ENCODE results near the gene CPNE6.
A peak's percentile ranks its signal among the peaks of the same experiment; 100 is the strongest.

CPNE6 gene

DNA sequence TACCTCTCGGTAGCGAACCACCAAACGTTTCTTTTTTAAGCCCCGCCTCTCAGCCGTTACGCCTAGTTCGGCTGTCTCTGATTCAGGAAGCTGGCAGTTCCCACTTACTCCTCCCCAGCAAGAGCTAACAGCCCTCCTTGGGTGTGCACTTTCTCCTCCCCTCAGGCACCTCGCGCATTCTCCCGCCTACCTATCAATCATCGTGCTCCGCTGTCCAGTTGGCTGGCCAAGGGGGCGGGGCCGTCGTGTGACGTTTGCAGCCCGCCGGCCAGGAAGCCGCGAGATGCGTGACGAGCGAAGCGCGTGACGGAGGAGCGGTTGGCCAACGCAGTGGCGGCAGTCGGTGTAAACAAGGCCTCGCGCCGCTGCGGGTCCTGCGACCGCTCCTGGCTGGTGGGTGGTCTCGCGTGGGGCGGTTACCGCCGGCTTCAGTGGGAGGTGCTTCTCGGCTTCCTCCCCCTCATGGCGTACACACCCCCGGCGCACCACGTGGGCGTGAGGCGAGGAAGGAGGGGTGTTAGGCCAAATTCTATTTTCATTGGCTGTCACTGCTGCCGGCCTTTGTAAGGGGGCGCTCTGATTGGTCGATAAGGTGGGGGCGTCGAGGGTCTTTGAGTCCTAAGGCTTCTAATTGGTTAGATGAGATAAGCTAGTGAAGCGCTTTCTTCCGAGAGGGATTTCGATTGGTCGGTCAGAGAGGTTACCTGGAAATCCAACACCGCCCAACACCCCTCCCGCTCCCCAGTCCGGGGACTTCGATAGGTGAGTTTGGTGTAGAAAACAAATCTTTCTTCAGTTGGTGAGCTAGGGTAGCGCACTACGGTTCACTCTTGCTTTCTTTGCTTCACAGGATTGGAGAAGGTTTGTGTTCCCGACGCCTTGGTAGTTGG lies 43.4 kb downstream of the CPNE6 start, which contains the start of the genes DCAF11 and NRL (continued):
- TF ChIP-seq OVOL3 (tag by site-specific recombination; IDR thresholded peaks at IDR 0.05) (no peak), ZNF747 (tag by site-specific recombination; IDR thresholded peaks at IDR 0.05) (no peak), TRIM28 (IDR thresholded peaks at IDR 0.05; ENCODE audit: borderline replicate concordance, low read length) (0 out of 2 replicates have a peak, but pooled peaks have one; percentile 43), ZEB2 (tag by site-specific recombination; IDR thresholded peaks at IDR 0.05) (peak; percentile 93), ZNF239 (tag by site-specific recombination; IDR thresholded peaks at IDR 0.05) (no peak), ZSCAN16 (tag by site-specific recombination; IDR thresholded peaks at IDR 0.05) (no peak), ZNF114 (tag by site-specific recombination; IDR thresholded peaks at IDR 0.05) (no peak), ZNF416 (tag by site-specific recombination; IDR thresholded peaks at IDR 0.05) (no peak), ZNF335 (tag by site-specific recombination; conservative IDR thresholded peaks at IDR 0.05) (peak; percentile 81), ZNF558 (tag by site-specific recombination; IDR thresholded peaks at IDR 0.05) (no peak), ZNF202 (tag by site-specific recombination; IDR thresholded peaks at IDR 0.05; ENCODE audit: borderline replicate concordance) (no peak), ZNF426 (tag by site-specific recombination; IDR thresholded peaks at IDR 0.05) (no peak), ZNF133 (tag by site-specific recombination; IDR thresholded peaks at IDR 0.05) (no peak), ZNF548 (tag by site-specific recombination; IDR thresholded peaks at IDR 0.05) (no peak), ZNF560 (tag by site-specific recombination; IDR thresholded peaks at IDR 0.05; ENCODE audit: borderline replicate concordance) (no peak), KLF1 (tag by site-specific recombination; IDR thresholded peaks at IDR 0.05) (peak; percentile 91), ZNF433 (tag by site-specific recombination; IDR thresholded peaks at IDR 0.05; ENCODE audit: low read depth) (no peak), ZNF514 (tag by site-specific recombination; IDR thresholded peaks at IDR 0.05) (no peak), ZIC2 (tag by site-specific recombination; IDR thresholded peaks at IDR 0.05) (peak; percentile 47)
- TF ChIP-seq, protein P1, sequence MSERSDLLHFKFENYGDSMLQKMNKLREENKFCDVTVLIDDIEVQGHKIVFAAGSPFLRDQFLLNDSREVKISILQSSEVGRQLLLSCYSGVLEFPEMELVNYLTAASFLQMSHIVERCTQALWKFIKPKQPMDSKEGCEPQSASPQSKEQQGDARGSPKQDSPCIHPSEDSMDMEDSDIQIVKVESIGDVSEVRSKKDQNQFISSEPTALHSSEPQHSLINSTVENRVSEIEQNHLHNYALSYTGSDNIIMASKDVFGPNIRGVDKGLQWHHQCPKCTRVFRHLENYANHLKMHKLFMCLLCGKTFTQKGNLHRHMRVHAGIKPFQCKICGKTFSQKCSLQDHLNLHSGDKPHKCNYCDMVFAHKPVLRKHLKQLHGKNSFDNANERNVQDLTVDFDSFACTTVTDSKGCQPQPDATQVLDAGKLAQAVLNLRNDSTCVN (tag by site-specific recombination; optimal IDR thresholded peaks at IDR 0.05) = peak; percentile 50
- TF ChIP-seq, protein P2, sequence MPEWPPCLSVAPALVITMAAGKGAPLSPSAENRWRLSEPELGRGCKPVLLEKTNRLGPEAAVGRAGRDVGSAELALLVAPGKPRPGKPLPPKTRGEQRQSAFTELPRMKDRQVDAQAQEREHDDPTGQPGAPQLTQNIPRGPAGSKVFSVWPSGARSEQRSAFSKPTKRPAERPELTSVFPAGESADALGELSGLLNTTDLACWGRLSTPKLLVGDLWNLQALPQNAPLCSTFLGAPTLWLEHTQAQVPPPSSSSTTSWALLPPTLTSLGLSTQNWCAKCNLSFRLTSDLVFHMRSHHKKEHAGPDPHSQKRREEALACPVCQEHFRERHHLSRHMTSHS (tag by site-specific recombination; IDR thresholded peaks at IDR 0.05) = no peak
- TF ChIP-seq, protein P3, sequence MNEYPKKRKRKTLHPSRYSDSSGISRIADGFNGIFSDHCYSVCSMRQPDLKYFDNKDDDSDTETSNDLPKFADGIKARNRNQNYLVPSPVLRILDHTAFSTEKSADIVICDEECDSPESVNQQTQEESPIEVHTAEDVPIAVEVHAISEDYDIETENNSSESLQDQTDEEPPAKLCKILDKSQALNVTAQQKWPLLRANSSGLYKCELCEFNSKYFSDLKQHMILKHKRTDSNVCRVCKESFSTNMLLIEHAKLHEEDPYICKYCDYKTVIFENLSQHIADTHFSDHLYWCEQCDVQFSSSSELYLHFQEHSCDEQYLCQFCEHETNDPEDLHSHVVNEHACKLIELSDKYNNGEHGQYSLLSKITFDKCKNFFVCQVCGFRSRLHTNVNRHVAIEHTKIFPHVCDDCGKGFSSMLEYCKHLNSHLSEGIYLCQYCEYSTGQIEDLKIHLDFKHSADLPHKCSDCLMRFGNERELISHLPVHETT (tag by site-specific recombination; IDR thresholded peaks at IDR 0.05) = no peak
- TF ChIP-seq, protein P4, sequence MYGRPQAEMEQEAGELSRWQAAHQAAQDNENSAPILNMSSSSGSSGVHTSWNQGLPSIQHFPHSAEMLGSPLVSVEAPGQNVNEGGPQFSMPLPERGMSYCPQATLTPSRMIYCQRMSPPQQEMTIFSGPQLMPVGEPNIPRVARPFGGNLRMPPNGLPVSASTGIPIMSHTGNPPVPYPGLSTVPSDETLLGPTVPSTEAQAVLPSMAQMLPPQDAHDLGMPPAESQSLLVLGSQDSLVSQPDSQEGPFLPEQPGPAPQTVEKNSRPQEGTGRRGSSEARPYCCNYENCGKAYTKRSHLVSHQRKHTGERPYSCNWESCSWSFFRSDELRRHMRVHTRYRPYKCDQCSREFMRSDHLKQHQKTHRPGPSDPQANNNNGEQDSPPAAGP (tag by site-specific recombination; IDR thresholded peaks at IDR 0.05) = peak; percentile 48; the same call in 1 of the 2 replicates
- TF ChIP-seq, protein P5, sequence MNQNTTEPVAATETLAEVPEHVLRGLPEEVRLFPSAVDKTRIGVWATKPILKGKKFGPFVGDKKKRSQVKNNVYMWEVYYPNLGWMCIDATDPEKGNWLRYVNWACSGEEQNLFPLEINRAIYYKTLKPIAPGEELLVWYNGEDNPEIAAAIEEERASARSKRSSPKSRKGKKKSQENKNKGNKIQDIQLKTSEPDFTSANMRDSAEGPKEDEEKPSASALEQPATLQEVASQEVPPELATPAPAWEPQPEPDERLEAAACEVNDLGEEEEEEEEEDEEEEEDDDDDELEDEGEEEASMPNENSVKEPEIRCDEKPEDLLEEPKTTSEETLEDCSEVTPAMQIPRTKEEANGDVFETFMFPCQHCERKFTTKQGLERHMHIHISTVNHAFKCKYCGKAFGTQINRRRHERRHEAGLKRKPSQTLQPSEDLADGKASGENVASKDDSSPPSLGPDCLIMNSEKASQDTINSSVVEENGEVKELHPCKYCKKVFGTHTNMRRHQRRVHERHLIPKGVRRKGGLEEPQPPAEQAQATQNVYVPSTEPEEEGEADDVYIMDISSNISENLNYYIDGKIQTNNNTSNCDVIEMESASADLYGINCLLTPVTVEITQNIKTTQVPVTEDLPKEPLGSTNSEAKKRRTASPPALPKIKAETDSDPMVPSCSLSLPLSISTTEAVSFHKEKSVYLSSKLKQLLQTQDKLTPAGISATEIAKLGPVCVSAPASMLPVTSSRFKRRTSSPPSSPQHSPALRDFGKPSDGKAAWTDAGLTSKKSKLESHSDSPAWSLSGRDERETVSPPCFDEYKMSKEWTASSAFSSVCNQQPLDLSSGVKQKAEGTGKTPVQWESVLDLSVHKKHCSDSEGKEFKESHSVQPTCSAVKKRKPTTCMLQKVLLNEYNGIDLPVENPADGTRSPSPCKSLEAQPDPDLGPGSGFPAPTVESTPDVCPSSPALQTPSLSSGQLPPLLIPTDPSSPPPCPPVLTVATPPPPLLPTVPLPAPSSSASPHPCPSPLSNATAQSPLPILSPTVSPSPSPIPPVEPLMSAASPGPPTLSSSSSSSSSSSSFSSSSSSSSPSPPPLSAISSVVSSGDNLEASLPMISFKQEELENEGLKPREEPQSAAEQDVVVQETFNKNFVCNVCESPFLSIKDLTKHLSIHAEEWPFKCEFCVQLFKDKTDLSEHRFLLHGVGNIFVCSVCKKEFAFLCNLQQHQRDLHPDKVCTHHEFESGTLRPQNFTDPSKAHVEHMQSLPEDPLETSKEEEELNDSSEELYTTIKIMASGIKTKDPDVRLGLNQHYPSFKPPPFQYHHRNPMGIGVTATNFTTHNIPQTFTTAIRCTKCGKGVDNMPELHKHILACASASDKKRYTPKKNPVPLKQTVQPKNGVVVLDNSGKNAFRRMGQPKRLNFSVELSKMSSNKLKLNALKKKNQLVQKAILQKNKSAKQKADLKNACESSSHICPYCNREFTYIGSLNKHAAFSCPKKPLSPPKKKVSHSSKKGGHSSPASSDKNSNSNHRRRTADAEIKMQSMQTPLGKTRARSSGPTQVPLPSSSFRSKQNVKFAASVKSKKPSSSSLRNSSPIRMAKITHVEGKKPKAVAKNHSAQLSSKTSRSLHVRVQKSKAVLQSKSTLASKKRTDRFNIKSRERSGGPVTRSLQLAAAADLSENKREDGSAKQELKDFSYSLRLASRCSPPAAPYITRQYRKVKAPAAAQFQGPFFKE (tag by site-specific recombination; IDR thresholded peaks at IDR 0.05; ENCODE audit: borderline replicate concordance) = no peak
- TF ChIP-seq, protein P6, sequence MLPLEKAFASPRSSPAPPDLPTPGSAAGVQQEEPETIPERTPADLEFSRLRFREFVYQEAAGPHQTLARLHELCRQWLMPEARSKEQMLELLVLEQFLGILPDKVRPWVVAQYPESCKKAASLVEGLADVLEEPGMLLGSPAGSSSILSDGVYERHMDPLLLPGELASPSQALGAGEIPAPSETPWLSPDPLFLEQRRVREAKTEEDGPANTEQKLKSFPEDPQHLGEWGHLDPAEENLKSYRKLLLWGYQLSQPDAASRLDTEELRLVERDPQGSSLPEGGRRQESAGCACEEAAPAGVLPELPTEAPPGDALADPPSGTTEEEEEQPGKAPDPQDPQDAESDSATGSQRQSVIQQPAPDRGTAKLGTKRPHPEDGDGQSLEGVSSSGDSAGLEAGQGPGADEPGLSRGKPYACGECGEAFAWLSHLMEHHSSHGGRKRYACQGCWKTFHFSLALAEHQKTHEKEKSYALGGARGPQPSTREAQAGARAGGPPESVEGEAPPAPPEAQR (tag by site-specific recombination; IDR thresholded peaks at IDR 0.05) = no peak
- TF ChIP-seq, protein P7, sequence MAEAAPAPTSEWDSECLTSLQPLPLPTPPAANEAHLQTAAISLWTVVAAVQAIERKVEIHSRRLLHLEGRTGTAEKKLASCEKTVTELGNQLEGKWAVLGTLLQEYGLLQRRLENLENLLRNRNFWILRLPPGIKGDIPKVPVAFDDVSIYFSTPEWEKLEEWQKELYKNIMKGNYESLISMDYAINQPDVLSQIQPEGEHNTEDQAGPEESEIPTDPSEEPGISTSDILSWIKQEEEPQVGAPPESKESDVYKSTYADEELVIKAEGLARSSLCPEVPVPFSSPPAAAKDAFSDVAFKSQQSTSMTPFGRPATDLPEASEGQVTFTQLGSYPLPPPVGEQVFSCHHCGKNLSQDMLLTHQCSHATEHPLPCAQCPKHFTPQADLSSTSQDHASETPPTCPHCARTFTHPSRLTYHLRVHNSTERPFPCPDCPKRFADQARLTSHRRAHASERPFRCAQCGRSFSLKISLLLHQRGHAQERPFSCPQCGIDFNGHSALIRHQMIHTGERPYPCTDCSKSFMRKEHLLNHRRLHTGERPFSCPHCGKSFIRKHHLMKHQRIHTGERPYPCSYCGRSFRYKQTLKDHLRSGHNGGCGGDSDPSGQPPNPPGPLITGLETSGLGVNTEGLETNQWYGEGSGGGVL (tag by site-specific recombination; IDR thresholded peaks at IDR 0.05) = no peak

Data from HEK293 (cell line).